Measurements from ENCODE around the gene CDKN3.
"Not testable (repeated sequence)": the region's sequence is repeated elsewhere in the genome, so short reads cannot be mapped to it uniquely, and the experiment has no call there.

The CDKN3 gene

GRCh38 chr14:54457609-54457996 lies 60.8 kb downstream of the CDKN3 start:
- no peaks in the 10 kb centered on the region for H3K4me1 ChIP-seq (ENCODE audit: control insufficient read depth, low read length)
- TF ChIP-seq CTCF (IDR thresholded peaks at IDR 0.05; ENCODE audit: low read depth, low read length, poor library complexity, severe bottlenecking) (no peak), EZH2phosphoT487 (IDR thresholded peaks at IDR 0.05; ENCODE audit: borderline replicate concordance, low read length) (no peak)
- H3K27ac ChIP-seq (ENCODE audit: low read depth, low read length) = no peak overlapping the region
- H3K9me3 ChIP-seq (ENCODE audit: control insufficient read depth, insufficient read depth, low read length) = peaks cover 18% of the 10 kb centered on the region; the same call in 1 of the 2 replicates
- H3K9me2 ChIP-seq (replicated peaks; ENCODE audit: control insufficient read depth, low read length) = no peaks in the 10 kb centered on the region
- H3K79me2 ChIP-seq (ENCODE audit: control insufficient read depth, low read length) = no peaks in the 10 kb centered on the region
- no peak overlapping the region for H3K4me3 ChIP-seq (ENCODE audit: low read length)
- H3K36me3 ChIP-seq (ENCODE audit: control insufficient read depth, low read length) = no peaks in the 10 kb centered on the region
- no peaks in the 10 kb centered on the region for H4K20me1 ChIP-seq (ENCODE audit: control insufficient read depth, insufficient read depth, low read depth, low read length)
- H3F3A ChIP-seq (ENCODE audit: control insufficient read depth, insufficient read depth) = no peaks in the 10 kb centered on the region
- no peaks in the 10 kb centered on the region for H3K27me3 ChIP-seq (ENCODE audit: control insufficient read depth, low read length)
- H3K4me2 ChIP-seq (ENCODE audit: low read length) = no peak overlapping the region

GRCh38 chr14:54458536-54458935 lies 61.7 kb downstream of the CDKN3 start:
- not testable (repeated sequence) for H3K27me3 ChIP-seq (ENCODE audit: control insufficient read depth, low read length); H3K36me3 ChIP-seq (ENCODE audit: control insufficient read depth, low read length); H3K4me1 ChIP-seq (ENCODE audit: control insufficient read depth, low read length); H3F3A ChIP-seq (ENCODE audit: control insufficient read depth, insufficient read depth); H3K79me2 ChIP-seq (ENCODE audit: control insufficient read depth, low read length); H3K27ac ChIP-seq (ENCODE audit: low read depth, low read length); H4K20me1 ChIP-seq (ENCODE audit: control insufficient read depth, insufficient read depth, low read depth, low read length); H3K4me3 ChIP-seq (ENCODE audit: low read length); H3K9me2 ChIP-seq (replicated peaks; ENCODE audit: control insufficient read depth, low read length); H3K4me2 ChIP-seq (ENCODE audit: low read length)
- H3K9me3 ChIP-seq (ENCODE audit: control insufficient read depth, insufficient read depth, low read length) = peaks cover 18% of the 10 kb centered on the region; the same call in 1 of the 2 replicates

- Histone ChIP-seq H4K20me1 (ENCODE audit: control insufficient read depth, insufficient read depth, low read depth, low read length) (no peaks in the 10 kb centered on the region), H3K4me2 (ENCODE audit: low read length) (no peak overlapping the region), H3F3A (ENCODE audit: control insufficient read depth, insufficient read depth) (no peaks in the 10 kb centered on the region), H3K27me3 (ENCODE audit: control insufficient read depth, low read length) (peaks cover 3% of the 10 kb centered on the region; the same call in 1 of the 2 replicates), H3K36me3 (ENCODE audit: control insufficient read depth, low read length) (no peaks in the 10 kb centered on the region), H3K27ac (ENCODE audit: low read depth, low read length) (no peak overlapping the region), H3K4me3 (ENCODE audit: low read length) (no peak overlapping the region), H3K9me3 (ENCODE audit: control insufficient read depth, insufficient read depth, low read length) (peaks cover 18% of the 10 kb centered on the region; the same call in 1 of the 2 replicates), H3K9me2 (replicated peaks; ENCODE audit: control insufficient read depth, low read length) (no peaks in the 10 kb centered on the region), H3K79me2 (ENCODE audit: control insufficient read depth, low read length) (no peaks in the 10 kb centered on the region), H3K4me1 (ENCODE audit: control insufficient read depth, low read length) (no peaks in the 10 kb centered on the region)
- TF ChIP-seq CTCF (IDR thresholded peaks at IDR 0.05; ENCODE audit: low read depth, low read length, poor library complexity, severe bottlenecking) = no peak
- no peak for TF ChIP-seq EZH2phosphoT487 (IDR thresholded peaks at IDR 0.05; ENCODE audit: borderline replicate concordance, low read length)
Observed at GRCh38 chr14:54459106-54459505, 62.3 kb downstream of the CDKN3 start.

- H3K4me2 ChIP-seq (ENCODE audit: low read length) = no peak overlapping the region
- no peaks in the 10 kb centered on the region for H3K4me1 ChIP-seq (ENCODE audit: control insufficient read depth, low read length)
Observed at GRCh38 chr14:54462048-54462447, 65.2 kb downstream of the CDKN3 start.

More at GRCh38 chr14:54462048-54462447, 65.2 kb downstream of the CDKN3 start:
- Histone ChIP-seq H3K36me3 (ENCODE audit: control insufficient read depth, low read length) (no peaks in the 10 kb centered on the region), H3K9me3 (ENCODE audit: control insufficient read depth, insufficient read depth, low read length) (peaks cover 25% of the 10 kb centered on the region), H3K27me3 (ENCODE audit: control insufficient read depth, low read length) (peaks cover 3% of the 10 kb centered on the region; the same call in 1 of the 2 replicates), H3K9me2 (replicated peaks; ENCODE audit: control insufficient read depth, low read length) (no peaks in the 10 kb centered on the region), H3K27ac (ENCODE audit: low read depth, low read length) (no peak overlapping the region), H3K4me3 (ENCODE audit: low read length) (no peak overlapping the region), H3F3A (ENCODE audit: control insufficient read depth, insufficient read depth) (no peaks in the 10 kb centered on the region), H3K79me2 (ENCODE audit: control insufficient read depth, low read length) (no peaks in the 10 kb centered on the region), H4K20me1 (ENCODE audit: control insufficient read depth, insufficient read depth, low read depth, low read length) (no peaks in the 10 kb centered on the region)
- TF ChIP-seq EZH2phosphoT487 (IDR thresholded peaks at IDR 0.05; ENCODE audit: borderline replicate concordance, low read length) = no peak
- no peak for TF ChIP-seq CTCF (IDR thresholded peaks at IDR 0.05; ENCODE audit: low read depth, low read length, poor library complexity, severe bottlenecking)

All from DOHH2 (cell line).